T-helper 2 cell (primary cell): ENCODE measurements around the gene CDH20.

ENCODE experiments used
- DNase-seq, 5 experiments: peaks; one replicate each; pipeline versions ENCODE4 v3.0.0 to v3.0.0-alpha.2; 2012 to 2022

The CDH20 gene

DNA sequence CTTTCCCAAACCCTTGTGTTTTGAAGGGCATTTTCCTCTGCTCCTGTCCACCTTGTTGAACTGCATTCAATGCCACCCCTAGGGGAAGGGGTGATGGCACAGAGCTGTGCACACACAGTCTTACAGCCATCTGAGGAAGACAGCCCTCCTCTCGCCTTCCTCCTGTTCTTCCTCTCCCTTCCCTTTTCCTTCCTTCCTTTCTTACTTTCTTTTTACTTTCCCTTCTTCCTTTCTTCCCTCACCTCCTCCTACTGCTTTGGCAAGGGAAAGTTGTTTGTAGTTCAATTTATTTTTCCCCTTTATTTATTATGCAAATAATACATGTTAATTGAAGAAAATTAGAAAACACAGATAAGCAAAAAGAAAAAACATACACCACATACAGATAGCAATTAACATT is 99.4 kb downstream of the CDH20 start:
- DNase-seq, result no peak

- DNase-seq, result peak in 1 of 5 experiments; percentile 15
Measured at GRCh38 chr18:61435064-61435652, 101.9 kb downstream of the CDH20 start.

GRCh38 chr18:61443081-61443725 is 110.0 kb downstream of the CDH20 start:
- no peak for DNase-seq

DNA sequence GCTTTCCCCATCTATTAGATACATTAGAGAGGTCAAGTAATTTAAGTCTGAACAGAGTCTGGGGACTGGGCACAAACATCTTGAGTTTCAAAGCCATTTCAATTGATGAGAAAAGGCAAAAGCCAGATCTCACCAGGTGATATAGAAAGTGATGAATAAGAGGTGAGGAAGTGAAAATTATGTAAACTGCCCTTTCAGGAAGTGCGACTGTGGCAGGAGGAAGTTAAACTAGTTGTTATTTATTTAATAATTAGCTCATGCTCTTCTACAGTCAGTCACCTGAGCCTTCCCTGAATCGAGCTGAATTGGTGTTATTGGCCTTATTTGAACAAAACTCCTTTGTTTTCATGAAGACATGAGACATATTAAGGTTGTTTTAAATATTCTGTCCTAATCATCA is 115.1 kb downstream of the CDH20 start:
- no peak for DNase-seq

- DNase-seq, result no peak
Measured at GRCh38 chr18:61459896-61460648, 126.8 kb downstream of the CDH20 start.

GRCh38 chr18:61464551-61465142 is 131.4 kb downstream of the CDH20 start:
- DNase-seq, result no peak

GRCh38 chr18:61466736-61467135 is 133.5 kb downstream of the CDH20 start:
- no peak for DNase-seq

GRCh38 chr18:61470031-61470674 is 136.9 kb downstream of the CDH20 start:
- no peak for DNase-seq

GRCh38 chr18:61471541-61471940 is 138.3 kb downstream of the CDH20 start:
- DNase-seq, result no peak

DNA sequence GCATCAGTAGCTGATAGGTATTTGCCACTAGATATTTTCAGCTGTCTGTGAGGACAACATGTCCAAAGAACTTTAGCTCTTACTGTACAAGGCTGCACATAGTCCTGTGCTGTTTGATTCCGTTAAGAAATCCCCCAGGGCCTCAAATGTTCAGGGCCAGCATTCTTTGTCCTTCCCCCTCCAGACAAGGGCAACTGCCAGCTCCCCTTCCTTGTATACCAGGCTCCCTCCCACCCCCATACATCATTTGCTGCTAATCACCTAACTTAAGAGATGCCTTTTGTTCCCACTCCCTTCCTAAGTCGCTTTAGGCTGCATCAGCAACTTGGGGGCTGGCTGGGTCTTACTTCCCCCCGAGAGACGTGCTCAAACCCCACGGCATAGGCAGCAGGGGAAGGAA is 138.7 kb downstream of the CDH20 start:
- no peak for DNase-seq

DNA sequence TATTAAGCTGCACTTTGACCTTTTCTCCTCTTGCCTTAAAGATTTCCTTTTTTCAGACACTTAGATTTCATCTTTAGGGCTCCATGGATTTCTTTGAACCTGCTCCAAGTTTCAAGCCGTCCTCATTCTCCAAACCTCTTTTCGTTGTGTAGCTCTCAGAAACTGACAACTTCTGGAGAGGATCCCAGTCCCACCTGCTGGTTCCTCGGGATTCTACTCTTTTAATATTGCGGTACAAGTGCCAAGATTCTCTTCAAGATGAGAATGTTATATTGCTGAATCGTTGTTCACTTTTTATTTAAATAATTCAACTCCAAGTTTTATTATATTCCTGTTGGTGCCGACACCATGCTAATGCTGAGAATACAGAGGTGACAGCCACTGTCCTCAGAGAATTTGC is 141.1 kb downstream of the CDH20 start:
- no peak for DNase-seq

GRCh38 chr18:61474918-61475317 is 141.7 kb downstream of the CDH20 start:
- DNase-seq, result no peak

GRCh38 chr18:61475931-61476330 is 142.7 kb downstream of the CDH20 start:
- no peak for DNase-seq

DNA sequence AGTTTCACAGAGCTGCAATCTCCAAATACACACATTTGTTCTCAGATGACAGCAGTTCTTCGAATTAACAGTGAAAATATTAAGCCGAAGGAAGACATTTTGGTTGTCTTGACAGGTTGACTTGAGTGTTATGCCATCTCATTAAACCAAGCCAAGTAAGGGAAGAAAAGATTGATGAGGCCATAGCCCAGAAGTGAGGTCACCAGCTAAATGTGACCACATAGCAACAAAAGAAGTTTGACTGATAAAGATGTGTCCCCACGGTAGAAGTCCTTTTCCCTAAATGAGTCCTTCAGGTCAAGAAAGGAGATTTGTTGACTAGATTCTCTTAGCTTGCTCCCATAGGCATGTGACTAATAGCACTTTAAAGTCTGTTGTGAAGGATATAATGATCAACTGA is 156.1 kb downstream of the CDH20 start:
- no peak for DNase-seq

- no peak for DNase-seq
Measured at GRCh38 chr18:61496374-61496773, 163.1 kb downstream of the CDH20 start.

DNA sequence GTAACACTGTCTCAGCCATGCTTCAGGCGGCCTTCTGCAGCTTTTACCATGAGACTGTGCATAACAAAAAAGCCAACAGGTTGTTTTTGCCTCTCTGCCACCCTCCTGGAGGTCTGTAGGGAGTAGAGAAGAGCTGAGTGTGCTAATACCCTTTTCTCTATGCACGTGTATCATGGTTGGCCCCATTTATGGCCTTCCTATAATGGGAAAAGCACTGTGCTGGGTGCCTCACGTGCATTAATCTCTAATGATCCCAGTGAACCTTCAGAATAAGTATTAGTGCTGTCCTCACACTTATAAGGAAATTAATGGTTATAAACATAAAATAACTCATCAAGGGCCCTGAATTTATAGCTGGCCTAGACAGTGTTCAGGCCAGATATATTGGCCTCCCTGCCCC is 164.2 kb downstream of the CDH20 start:
- no peak for DNase-seq

- DNase-seq, result no peak
Measured at GRCh38 chr18:61502472-61502871, 169.2 kb downstream of the CDH20 start.

DNA sequence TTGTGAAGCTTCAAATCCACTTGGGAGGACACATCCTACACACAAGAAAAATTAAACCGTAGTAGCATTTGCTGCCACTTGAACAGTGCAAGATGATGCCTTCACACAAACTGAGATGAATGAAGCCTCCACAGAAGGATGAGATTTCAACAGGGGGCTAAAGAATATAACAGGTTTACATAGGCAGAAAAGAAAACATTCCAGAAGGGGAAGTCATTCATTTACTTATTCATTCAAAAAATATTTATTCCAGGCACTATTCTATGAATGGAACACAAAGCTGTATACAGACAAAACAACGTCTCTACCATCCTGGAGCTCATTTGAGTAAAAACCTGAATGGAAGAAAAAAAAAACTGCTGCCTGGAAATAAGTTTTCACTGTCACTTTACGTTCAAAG is 170.5 kb downstream of the CDH20 start:
- DNase-seq, result no peak

GRCh38 chr18:61528961-61529360 is 195.7 kb downstream of the CDH20 start:
- no peak for DNase-seq

DNA sequence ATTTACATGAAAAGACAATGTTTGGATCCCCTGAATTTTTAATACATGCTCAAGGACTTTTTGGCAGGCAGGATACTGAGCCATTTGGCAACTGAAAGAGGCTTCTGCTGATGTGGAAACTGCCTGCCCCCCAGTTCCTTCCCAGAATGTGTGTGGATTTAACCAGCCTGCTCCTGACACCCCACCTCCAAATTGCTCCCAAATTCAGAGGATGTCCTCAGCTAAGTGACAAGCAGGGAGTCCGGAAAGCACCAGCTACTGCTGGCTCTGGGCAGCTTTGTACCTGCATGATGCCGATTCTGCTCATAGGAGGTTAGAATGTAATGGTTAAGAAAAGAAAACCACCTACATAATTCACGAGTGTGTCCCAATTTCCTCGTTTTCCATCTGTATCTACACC is 197.5 kb downstream of the CDH20 start:
- DNase-seq, result no peak

DNA sequence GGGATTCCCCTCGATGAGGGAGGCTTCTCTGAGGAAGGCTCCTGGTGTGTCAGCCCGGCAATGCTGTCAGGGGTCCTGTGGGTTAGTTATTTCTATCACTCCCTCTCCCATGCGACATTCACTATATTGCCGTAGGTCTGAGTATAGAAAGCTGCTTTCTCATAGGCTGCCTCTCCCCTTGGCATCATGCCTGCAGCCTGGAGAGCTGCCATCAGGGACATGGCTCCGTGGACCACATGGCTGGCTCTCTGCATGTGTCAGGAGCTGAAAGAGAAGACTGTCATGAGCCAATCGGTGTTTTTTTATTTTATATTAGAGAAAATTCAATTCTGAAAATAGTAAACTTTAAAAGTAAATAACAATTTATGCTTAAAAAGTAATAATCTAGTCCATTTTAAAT is 198.0 kb downstream of the CDH20 start:
- DNase-seq, result no peak

- no peak for DNase-seq
Measured at GRCh38 chr18:61531891-61532290, 198.7 kb downstream of the CDH20 start.

GRCh38 chr18:61535401-61535800 is 202.2 kb downstream of the CDH20 start:
- DNase-seq, result no peak
